Caco-2 (cell line): ENCODE measurements around the gene FN3KRP. TPM values are rescaled to one million over a fixed set of nuclear protein-coding genes. Genes with fewer than 3 reads are reported as not detected.

ENCODE experiments used
- BruUV-seq: library from RNA; stranded (reverse); fragments of 400-500 nt; replicated peaks from 2 replicates; lab custom pipeline; 2021; lab: Mats Ljungman, UMichigan
- CTCF ChIA-PET: fragments of 300-600 bp; sonication (Branson Sonifier 250); formaldehyde crosslinking; loops from one replicate; lab custom pipeline; 2022; ENCODE audit warnings: antibody characterized with exemption; lab: Charles Lee
- POLR2A ChIA-PET: fragments of 300-600 bp; sonication (Branson Sonifier 250); formaldehyde crosslinking; loops from one replicate; lab custom pipeline; 2022; ENCODE audit warnings: antibody characterized with exemption; lab: Charles Lee
- DNase-seq, 2 experiments: peaks; one replicate each; pipeline versions ENCODE4 v3.0.0 to v3.0.0-alpha.2; 2020 to 2022
- H3K27me3 ChIP-seq: replicated peaks from 2 replicates; pipeline ENCODE4 v1.6.0; 2011; ENCODE audit warnings: low read length; ENCODE audit not compliant: control insufficient read depth, insufficient read depth
- H3K36me3 ChIP-seq: 2 replicates; pipeline ENCODE4 v1.5.1; 2011; ENCODE audit warnings: low read length; ENCODE audit not compliant: control insufficient read depth, insufficient read depth
- H3K4me1 ChIP-seq: fragments of 250-450 bp; sonication (Bioruptor Pico); 2 replicates; pipeline ENCODE4 v1.5.1; 2020; ENCODE audit warnings: mild to moderate bottlenecking
- H3K4me3 ChIP-seq: 2 replicates; pipeline ENCODE4 v1.5.1; 2011; ENCODE audit warnings: low read depth, mild to moderate bottlenecking, control low read depth, low read length
- H3K9me3 ChIP-seq: fragments of 250-450 bp; sonication (Bioruptor Pico); 2 replicates; pipeline ENCODE4 v1.5.1; 2020; ENCODE audit warnings: mild to moderate bottlenecking, moderate library complexity
- H3K27ac Mint-ChIP-seq: one replicate; pipeline ENCODE4 v1.8.0; 2022; ENCODE audit warnings: mixed read lengths; ENCODE audit not compliant: unreplicated experiment
- H3K27me3 Mint-ChIP-seq: one replicate; pipeline ENCODE4 v1.8.0; 2022; ENCODE audit warnings: mixed read lengths; ENCODE audit not compliant: insufficient read depth, unreplicated experiment
- H3K36me3 Mint-ChIP-seq: one replicate; pipeline ENCODE4 v1.8.0; 2022; ENCODE audit warnings: mild to moderate bottlenecking, mixed read lengths; ENCODE audit not compliant: insufficient read depth, unreplicated experiment
- H3K4me1 Mint-ChIP-seq: one replicate; pipeline ENCODE4 v1.8.0; 2022; ENCODE audit warnings: low read depth, mixed read lengths; ENCODE audit not compliant: unreplicated experiment
- H3K4me3 Mint-ChIP-seq: one replicate; pipeline ENCODE4 v1.8.0; 2022; ENCODE audit warnings: mild to moderate bottlenecking, moderate library complexity, mixed read lengths; ENCODE audit not compliant: unreplicated experiment
- H3K9me3 Mint-ChIP-seq: one replicate; pipeline ENCODE4 v1.8.0; 2022; ENCODE audit warnings: mixed read lengths; ENCODE audit not compliant: unreplicated experiment
- intact Hi-C: fragments of 100-400 bp; cut with micrococcal nuclease; formaldehyde crosslinking; loops from one replicate; pipeline ENCODE4 v1.10.0; 2022; ENCODE audit not compliant: unreplicated experiment
- total RNA-seq: library from RNA; stranded (reverse); gene quantifications from 2 replicates; pipeline ENCODE4 v1.2.3, GENCODE V29; 2022
- TF ChIP-seq, protein P1 (sequence below), 2 experiments: fragments of 200-600 bp in 1 of 2; IDR thresholded peaks; 1 replicate in 1 of 2; 2 replicates in 1 of 2; pipeline versions ENCODE4 v1.5.1 to v1.8.0; 2011 to 2022; ENCODE audit warnings: antibody characterized with exemption in 1 of 2, control low read depth in 1 of 2, inconsistent platforms in 1 of 2, low read depth in 1 of 2, low read length in 1 of 2, mild to moderate bottlenecking in 1 of 2, moderate library complexity in 1 of 2; ENCODE audit not compliant: insufficient read depth in 1 of 2, severe bottlenecking in 1 of 2, unreplicated experiment in 1 of 2

FN3KRP gene
- total RNA-seq, 1 experiment from 2014 or later = 53.6 TPM

DNA sequence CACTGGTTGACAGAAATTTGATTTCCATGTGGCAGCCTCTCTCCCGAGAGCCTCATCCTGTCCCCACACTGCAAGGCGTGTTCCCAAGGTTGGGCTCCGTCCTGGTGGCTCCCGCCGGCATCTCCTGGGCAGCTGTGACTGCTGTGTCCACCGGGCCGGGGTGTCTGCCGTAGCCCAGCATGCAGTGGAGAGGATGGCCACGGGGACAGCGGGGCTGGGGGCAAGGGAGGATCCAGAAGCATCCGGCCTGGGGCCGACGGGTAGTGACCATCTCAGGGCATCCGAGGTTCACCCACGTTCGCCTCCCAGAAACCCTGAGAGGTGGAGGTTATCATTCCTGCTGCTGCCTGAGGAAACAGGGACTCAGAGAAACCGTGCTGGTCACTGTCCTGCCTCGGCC is 10.8 kb upstream of the FN3KRP start:
- Histone ChIP-seq H3K36me3 (no peaks in the 10 kb centered on the region), H3K4me1 (peaks cover 25% of the 10 kb centered on the region), H3K9me3 (no peaks in the 10 kb centered on the region), H3K27me3 (no peaks in the 10 kb centered on the region), H3K4me3 (no peak overlapping the region)
- Mint-ChIP-seq H3K9me3 (no peaks in the 10 kb centered on the region), H3K4me3 (no peak overlapping the region), H3K27me3 (no peaks in the 10 kb centered on the region), H3K36me3 (peaks cover 4% of the 10 kb centered on the region), H3K4me1 (peaks cover 12% of the 10 kb centered on the region), H3K27ac (no peak overlapping the region)
- TF ChIP-seq, protein P1, sequence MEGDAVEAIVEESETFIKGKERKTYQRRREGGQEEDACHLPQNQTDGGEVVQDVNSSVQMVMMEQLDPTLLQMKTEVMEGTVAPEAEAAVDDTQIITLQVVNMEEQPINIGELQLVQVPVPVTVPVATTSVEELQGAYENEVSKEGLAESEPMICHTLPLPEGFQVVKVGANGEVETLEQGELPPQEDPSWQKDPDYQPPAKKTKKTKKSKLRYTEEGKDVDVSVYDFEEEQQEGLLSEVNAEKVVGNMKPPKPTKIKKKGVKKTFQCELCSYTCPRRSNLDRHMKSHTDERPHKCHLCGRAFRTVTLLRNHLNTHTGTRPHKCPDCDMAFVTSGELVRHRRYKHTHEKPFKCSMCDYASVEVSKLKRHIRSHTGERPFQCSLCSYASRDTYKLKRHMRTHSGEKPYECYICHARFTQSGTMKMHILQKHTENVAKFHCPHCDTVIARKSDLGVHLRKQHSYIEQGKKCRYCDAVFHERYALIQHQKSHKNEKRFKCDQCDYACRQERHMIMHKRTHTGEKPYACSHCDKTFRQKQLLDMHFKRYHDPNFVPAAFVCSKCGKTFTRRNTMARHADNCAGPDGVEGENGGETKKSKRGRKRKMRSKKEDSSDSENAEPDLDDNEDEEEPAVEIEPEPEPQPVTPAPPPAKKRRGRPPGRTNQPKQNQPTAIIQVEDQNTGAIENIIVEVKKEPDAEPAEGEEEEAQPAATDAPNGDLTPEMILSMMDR (IDR thresholded peaks at IDR 0.05; ENCODE audit: insufficient read depth in 1 of 2, low read depth in 1 of 2, low read length in 1 of 2, severe bottlenecking in 1 of 2, unreplicated experiment in 1 of 2) = no peak
- ChIA-PET CTCF (no interaction called here), POLR2A (no interaction called here)
- intact Hi-C loops = no loop called here
- no TSS peak for BruUV-seq
- DNase-seq = no peak

DNA sequence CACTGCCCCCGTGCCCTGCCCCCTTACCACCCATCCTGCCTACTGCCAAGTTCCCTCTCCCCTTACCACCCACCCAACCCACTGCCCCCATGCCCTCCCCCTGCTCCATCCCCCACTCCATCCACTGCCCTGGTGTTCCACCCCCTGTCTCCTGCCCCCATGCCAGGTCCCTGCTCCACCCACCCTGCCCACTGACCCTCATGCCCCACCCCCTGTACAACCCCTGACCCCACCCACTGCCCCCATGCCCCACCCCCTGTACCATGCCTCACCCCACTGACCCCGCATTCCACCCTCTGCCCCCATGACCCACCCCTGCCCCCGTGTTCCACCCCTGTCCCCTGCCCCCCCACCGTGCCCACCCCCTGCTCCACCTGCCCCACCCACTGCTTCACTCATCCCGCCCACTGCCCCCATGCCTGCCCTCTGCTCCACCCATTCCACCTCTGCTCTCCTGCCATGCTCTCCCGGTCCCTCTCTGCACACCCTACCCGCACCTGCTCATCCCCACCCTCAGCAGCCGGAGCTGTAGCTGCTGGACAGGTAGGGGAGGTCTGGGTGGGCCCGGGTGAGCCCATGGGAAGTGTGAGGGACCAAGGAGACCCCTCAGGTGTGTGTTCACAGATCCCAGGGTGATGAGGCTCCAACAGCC is 7.4 kb upstream of the FN3KRP start:
- CTCF ChIA-PET = no interaction called here
- H3K27me3 Mint-ChIP-seq = no peaks in the 10 kb centered on the region
- intact Hi-C loops = no loop called here
- H3K4me3 Mint-ChIP-seq = no peak overlapping the region
- 0 out of 2 replicates have a peak, but pooled peaks cover 5% of the 10 kb centered on the region for H3K9me3 ChIP-seq
- no peak overlapping the region for H3K27ac Mint-ChIP-seq
- peaks cover 4% of the 10 kb centered on the region for H3K4me1 Mint-ChIP-seq
- POLR2A ChIA-PET = no interaction called here
- H3K9me3 Mint-ChIP-seq = no peaks in the 10 kb centered on the region
- no peak for DNase-seq
- no peaks in the 10 kb centered on the region for H3K36me3 ChIP-seq
- TF ChIP-seq, protein P1 (IDR thresholded peaks at IDR 0.05; ENCODE audit: insufficient read depth in 1 of 2, low read depth in 1 of 2, low read length in 1 of 2, severe bottlenecking in 1 of 2, unreplicated experiment in 1 of 2) = no peak
- peaks cover 7% of the 10 kb centered on the region for H3K4me1 ChIP-seq
- H3K36me3 Mint-ChIP-seq = peaks cover 4% of the 10 kb centered on the region
- H3K4me3 ChIP-seq = no peak overlapping the region
- BruUV-seq = no TSS peak
- no peaks in the 10 kb centered on the region for H3K27me3 ChIP-seq

DNA sequence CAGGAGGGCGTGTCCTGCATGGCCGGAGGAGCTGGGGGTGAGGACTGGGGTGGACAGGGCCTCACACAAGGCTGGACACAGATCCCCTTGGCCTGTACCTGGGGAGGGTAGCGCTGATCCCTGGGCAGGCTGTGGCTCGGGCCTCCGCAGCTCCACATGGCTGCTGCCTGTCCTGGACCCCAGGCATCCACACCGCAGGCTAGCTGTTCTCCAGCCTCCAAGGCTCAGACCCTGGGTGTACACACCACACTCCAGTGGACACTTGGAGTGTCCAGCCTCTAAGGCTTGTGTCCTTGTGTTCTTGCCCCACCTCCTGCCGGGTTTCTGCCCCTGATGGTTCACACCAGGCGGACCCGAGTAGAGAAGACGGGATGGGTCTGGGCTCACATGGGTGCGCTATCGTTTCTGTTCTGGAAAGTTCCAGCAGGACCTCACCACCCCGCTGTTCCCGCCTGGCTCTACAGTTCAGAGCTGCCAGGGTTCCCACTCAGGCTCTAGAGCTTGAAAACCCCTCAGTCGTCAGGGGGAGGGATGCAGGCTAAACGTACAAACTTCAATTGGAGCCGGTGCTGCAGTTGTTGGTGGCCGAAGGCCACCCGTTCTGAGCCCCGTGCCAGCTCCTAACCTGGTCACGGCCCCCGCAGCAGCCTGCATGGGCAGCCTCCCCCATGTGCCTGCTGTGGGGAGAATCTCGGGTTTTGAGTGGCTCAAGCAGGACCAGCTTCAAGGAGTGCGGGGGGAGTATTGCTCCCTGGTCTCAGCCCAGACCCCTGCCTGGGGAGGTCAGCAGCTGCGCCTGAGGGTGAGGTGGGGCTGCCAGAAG is 6.6 kb upstream of the FN3KRP start:
- Histone ChIP-seq H3K36me3 (no peaks in the 10 kb centered on the region), H3K4me1 (no peaks in the 10 kb centered on the region), H3K27me3 (no peaks in the 10 kb centered on the region), H3K4me3 (no peak overlapping the region), H3K9me3 (0 out of 2 replicates have a peak, but pooled peaks cover 5% of the 10 kb centered on the region)
- CTCF ChIA-PET = interaction anchor here (0.6 kb wide), 1 partner anchor 42 kb away, joined by 3 read pairs; no protein-coding TSS in a partner anchor
- no peak for DNase-seq
- H3K27ac Mint-ChIP-seq = no peak overlapping the region
- intact Hi-C loops = no loop called here
- H3K4me3 Mint-ChIP-seq = no peak overlapping the region
- POLR2A ChIA-PET = no interaction called here
- no peaks in the 10 kb centered on the region for H3K4me1 Mint-ChIP-seq
- no TSS peak for BruUV-seq
- peaks cover 4% of the 10 kb centered on the region for H3K36me3 Mint-ChIP-seq
- H3K27me3 Mint-ChIP-seq = no peaks in the 10 kb centered on the region
- no peaks in the 10 kb centered on the region for H3K9me3 Mint-ChIP-seq
- TF ChIP-seq, protein P1 (IDR thresholded peaks at IDR 0.05; ENCODE audit: insufficient read depth in 1 of 2, low read depth in 1 of 2, low read length in 1 of 2, severe bottlenecking in 1 of 2, unreplicated experiment in 1 of 2) = no peak
